GM12872 (cell line): ENCODE results near the gene CHRD.

Source experiments
- CTCF ChIP-seq: IDR thresholded peaks from 3 replicates; pipeline ENCODE4 v1.5.1; 2011; ENCODE audit warnings: low read depth, mild to moderate bottlenecking, low read length, moderate library complexity; ENCODE audit not compliant: insufficient read depth

Gene CHRD

GRCh38 chr3:184419171-184419570 is 39.3 kb downstream of the CHRD start:
- no peak for TF ChIP-seq CTCF

- TF ChIP-seq CTCF: no peak
Measured at GRCh38 chr3:184423561-184423960, 43.7 kb downstream of the CHRD start.

DNA sequence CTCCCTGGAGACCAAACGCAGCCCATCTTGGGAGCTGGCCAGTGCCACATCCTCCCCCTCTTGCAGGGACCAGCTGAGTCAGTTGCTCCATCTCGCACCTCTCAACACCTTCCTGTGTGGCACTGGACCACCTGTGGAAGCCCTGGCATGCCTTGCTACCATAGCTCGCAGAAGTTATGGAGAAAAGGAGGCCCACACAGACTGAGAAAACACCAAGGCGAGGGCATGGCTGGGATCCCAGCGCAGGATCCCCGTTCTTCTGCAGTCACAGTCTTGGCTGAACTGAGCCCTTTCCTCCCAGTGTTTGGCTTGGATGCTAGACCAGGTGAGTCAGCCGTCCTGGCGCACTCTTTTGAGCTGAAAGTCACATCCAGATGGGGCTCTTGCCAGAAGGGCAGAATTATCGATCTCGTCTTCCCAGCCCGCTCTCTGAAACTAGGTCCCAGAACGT is 46.9 kb downstream of the CHRD start:
- no peak for TF ChIP-seq CTCF

GRCh38 chr3:184428561-184429175 is 48.8 kb downstream of the CHRD start:
- TF ChIP-seq CTCF: no peak

DNA sequence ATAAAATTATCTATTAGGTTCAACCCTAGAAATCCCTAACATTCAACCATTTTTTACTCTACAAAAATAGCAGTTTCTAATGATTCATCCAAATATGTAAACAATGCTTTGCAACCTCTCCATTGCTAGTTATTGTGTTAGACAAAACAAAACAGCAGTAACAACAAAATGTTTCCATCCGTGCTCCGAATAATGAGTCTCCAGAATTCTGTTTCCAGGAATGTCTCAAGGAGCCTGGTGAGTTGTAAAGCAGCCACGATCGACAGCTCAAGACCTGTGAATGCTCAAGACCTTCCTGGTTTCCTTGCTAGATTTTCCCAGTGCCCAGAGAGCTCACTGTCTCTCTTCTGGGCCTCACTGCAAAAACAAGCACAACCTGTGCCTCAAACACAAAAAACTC is 49.9 kb downstream of the CHRD start:
- TF ChIP-seq CTCF: no peak

GRCh38 chr3:184430940-184431339 is 51.1 kb downstream of the CHRD start:
- TF ChIP-seq CTCF: no peak

DNA sequence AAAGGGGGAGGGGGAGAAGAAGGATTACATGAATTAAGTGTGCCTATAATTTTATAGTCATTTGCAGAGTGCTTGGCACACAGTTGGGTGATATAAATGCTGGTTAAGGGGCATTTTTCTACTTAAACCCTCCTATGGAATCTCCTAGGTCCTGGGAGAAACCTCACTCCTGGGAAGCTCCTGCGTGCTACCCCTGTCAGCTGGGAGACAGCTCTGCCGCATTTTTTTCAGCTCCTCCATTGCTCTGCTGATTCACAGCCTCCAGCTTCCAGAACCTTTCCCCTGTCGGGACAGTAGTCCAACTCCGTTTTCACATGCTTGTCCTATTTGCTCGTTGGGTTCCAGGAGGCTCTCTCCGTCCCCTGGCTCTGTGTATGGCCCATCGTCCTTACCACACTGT is 59.2 kb downstream of the CHRD start:
- no peak for TF ChIP-seq CTCF
